Keratinocyte (primary cell): Measurements from ENCODE around the gene BRD7.

Source experiments
- CTCF ChIP-seq, 3 experiments: IDR thresholded peaks in 1 of 3; conservative IDR thresholded peaks in 1 of 3; optimal IDR thresholded peaks in 1 of 3; 2 replicates in 2 of 3; 3 replicates in 1 of 3; pipeline versions ENCODE3 to v1.5.1; 2011; ENCODE audit warnings: low read length in 3 of 3, mild to moderate bottlenecking in 3 of 3, moderate library complexity in 2 of 3, control low read depth in 1 of 3, inconsistent platforms in 1 of 3; ENCODE audit not compliant: insufficient read depth in 2 of 3; ENCODE audit errors: extremely low read depth in 1 of 3
- EZH2 ChIP-seq: IDR thresholded peaks from one replicate; pipeline ENCODE4 v1.6.1; 2012; ENCODE audit warnings: inconsistent platforms, mild to moderate bottlenecking, low read length, moderate library complexity

GRCh38 chr16:50326835-50327465 is 41.8 kb downstream of the BRD7 start:
- peak; percentile 59 to 71 (median 66) for TF ChIP-seq CTCF (optimal IDR thresholded peaks at IDR 0.05 in 1 of 3, IDR thresholded peaks at IDR 0.05 in 1 of 3, conservative IDR thresholded peaks at IDR 0.05 in 1 of 3; ENCODE audit: extremely low read depth in 1 of 3, insufficient read depth in 2 of 3, low read length in 3 of 3)
- no peak for TF ChIP-seq EZH2
